SKM-1 treated with dmso at 0.1 percent for 144 hours (cell line): Measurements from ENCODE around the gene MSH3.

Experiments
- DNase-seq: peaks from one replicate; lab custom pipeline; 2025; ENCODE audit not compliant: unreplicated experiment; lab: John Stamatoyannopoulos, UW

The MSH3 gene

GRCh38 chr5:80654391-80655230 lies at the start of gene MSH3, which contains the start of gene DHFR:
TSS of gene MSH3 (plus strand) at chr5:80654652. CDS start at chr5:80654728, 76 bp downstream.
TSS of gene DHFR (minus strand) at chr5:80654983. CDS start at chr5:80654489, 494 bp downstream.
- DNase-seq = peak; percentile 94

GRCh38 chr5:80607343-80607742 lies 47.1 kb upstream of the MSH3 start:
- no peak for DNase-seq

GRCh38 chr5:80607832-80608231 lies 46.6 kb upstream of the MSH3 start:
- no peak for DNase-seq

- peak; percentile 98 for DNase-seq
Measured at GRCh38 chr5:80608731-80609130, 45.7 kb upstream of the MSH3 start.

GRCh38 chr5:80609692-80610091 lies 44.8 kb upstream of the MSH3 start:
- DNase-seq = no peak

GRCh38 chr5:80615266-80615914 lies 39.1 kb upstream of the MSH3 start:
- DNase-seq = no peak

GRCh38 chr5:80618438-80618837 lies 36.0 kb upstream of the MSH3 start:
- no peak for DNase-seq

- DNase-seq = no peak
Measured at GRCh38 chr5:80619086-80619485, 35.4 kb upstream of the MSH3 start.

- DNase-seq = no peak
Measured at GRCh38 chr5:80620211-80620610, 34.2 kb upstream of the MSH3 start.

- no peak for DNase-seq
Measured at GRCh38 chr5:80622756-80623155, 31.7 kb upstream of the MSH3 start.

GRCh38 chr5:80623999-80624398 lies 30.5 kb upstream of the MSH3 start:
- no peak for DNase-seq

GRCh38 chr5:80625230-80625629 lies 29.2 kb upstream of the MSH3 start:
- DNase-seq = no peak

GRCh38 chr5:80629281-80629680 lies 25.2 kb upstream of the MSH3 start:
- DNase-seq = no peak

- no peak for DNase-seq
Measured at GRCh38 chr5:80631278-80632259, 22.9 kb upstream of the MSH3 start.

GRCh38 chr5:80632700-80633099 lies 21.8 kb upstream of the MSH3 start:
- no peak for DNase-seq

GRCh38 chr5:80634193-80634592 lies 20.3 kb upstream of the MSH3 start:
- no peak for DNase-seq

GRCh38 chr5:80641353-80641752 lies 13.1 kb upstream of the MSH3 start:
- no peak for DNase-seq

GRCh38 chr5:80644900-80645299 lies 9.6 kb upstream of the MSH3 start:
- DNase-seq = no peak

- DNase-seq = no peak
Measured at GRCh38 chr5:80646926-80647325, 7.5 kb upstream of the MSH3 start.

- no peak for DNase-seq
Measured at GRCh38 chr5:80653502-80653901, 950 bp upstream of the MSH3 start.

GRCh38 chr5:80654054-80654390 lies 430 bp upstream of the MSH3 start:
- DNase-seq = peak; percentile 32
